Measurements from ENCODE around the gene OTOS. TPM values are rescaled to one million over a fixed set of nuclear protein-coding genes. Genes with fewer than 3 reads are reported as not detected.

OTOS gene
- total and polyA plus RNA-seq, 2 of the 4 experiments (the other 2 are of a cell fraction), result 0.34 TPM; not detected in 1

GRCh38 chr2:240183875-240184590 lies 43.6 kb upstream of the OTOS start:
- BruUV-seq (replicated peaks), result no TSS peak
- Histone ChIP-seq H2AK9ac (replicated peaks; ENCODE audit: low read depth, low read length, poor library complexity) (no peak overlapping the region), H3K14ac (replicated peaks; ENCODE audit: low read depth, low read length) (no peak overlapping the region), H3K4ac (ENCODE audit: low read depth, low read length) (no peak overlapping the region), H4K20me1 (ENCODE audit: insufficient read depth, low read length) (no peaks in the 10 kb centered on the region), H3K9me1 (ENCODE audit: insufficient read depth, low read length) (no peaks in the 10 kb centered on the region), H3K56ac (ENCODE audit: extremely low read depth, insufficient read depth, low read length) (no peak overlapping the region), H3K27me3 (ENCODE audit: control insufficient read depth, insufficient read depth, low read length) (peaks cover 61% of the 10 kb centered on the region), H2BK5ac (ENCODE audit: low read depth, low read length, poor library complexity, severe bottlenecking) (no peak overlapping the region), H3K36me3 (ENCODE audit: control insufficient read depth, insufficient read depth, low read length) (no peaks in the 10 kb centered on the region), H2BK20ac (ENCODE audit: low read depth, low read length) (no peak overlapping the region), H3K79me1 (ENCODE audit: low read depth in 1 of 2, low read length in 2 of 2) (no peaks in the 10 kb centered on the region), H3K27ac (ENCODE audit: insufficient read depth, low read length) (no peak overlapping the region), H3K23ac (ENCODE audit: low read depth, low read length) (no peak overlapping the region), H2BK120ac (ENCODE audit: low read depth, low read length) (no peak overlapping the region), H3K4me1 (ENCODE audit: control insufficient read depth, insufficient read depth, low read length) (no peaks in the 10 kb centered on the region), H3K9ac (ENCODE audit: low read depth, low read length) (no peak overlapping the region), H2BK15ac (ENCODE audit: low read depth, low read length) (no peak overlapping the region), H4K91ac (ENCODE audit: insufficient read depth, low read depth, low read length) (no peak overlapping the region), H3K18ac (ENCODE audit: low read depth, low read length) (no peak overlapping the region), H2AK5ac (ENCODE audit: low read depth, low read length) (no peak overlapping the region), H4K5ac (ENCODE audit: low read depth, low read length) (no peak overlapping the region), H3K9me3 (ENCODE audit: control insufficient read depth, insufficient read depth, low read length) (peaks cover 9% of the 10 kb centered on the region), H3K4me3 (ENCODE audit: insufficient read depth, low read depth, low read length) (no peak overlapping the region), H2AFZ (replicated peaks; ENCODE audit: low read length, poor library complexity) (no peak overlapping the region), H4K8ac (ENCODE audit: low read depth in 2 of 2, low read length in 2 of 2) (no peak overlapping the region), H3K4me2 (ENCODE audit: low read depth, low read length) (no peak overlapping the region)
- TF ChIP-seq POLR2A (IDR thresholded peaks at IDR 0.05; ENCODE audit: low read depth, low read length), result no peak
- TF ChIP-seq RFX5 (IDR thresholded peaks at IDR 0.05; ENCODE audit: low read depth, low read length), result no peak
- ChIA-PET POLR2A (ENCODE audit: unreplicated experiment) (no interaction called here), CTCF (no interaction called here)
- DNase-seq (no peak), ATAC-seq (ENCODE audit: low read depth) (no peak)
- dilution Hi-C loops (cut with HindIII; ENCODE audit: low sequenced_read_pairs, unreplicated experiment), result no loop called here
- in situ Hi-C loops (cut with MboI; ENCODE audit: low sequenced_read_pairs), result no loop called here
- 30% methylated on average over 2 of the region's 13 CpGs; no CpG with 5 or more reads in 1 of the 2 experiments for WGBS, 2 experiments (ENCODE audit: extremely low coverage in 2 of 2, insufficient read length in 1 of 2)
- intact Hi-C loops (cut with micrococcal nuclease), result no loop called here

All from IMR-90 (cell line).